NCI-H345 (cell line): ENCODE data around the gene KLHL22.

ENCODE experiments used
- DNase-seq: peaks from one replicate; lab custom pipeline; 2025; lab: John Stamatoyannopoulos, UW

Gene KLHL22

DNA sequence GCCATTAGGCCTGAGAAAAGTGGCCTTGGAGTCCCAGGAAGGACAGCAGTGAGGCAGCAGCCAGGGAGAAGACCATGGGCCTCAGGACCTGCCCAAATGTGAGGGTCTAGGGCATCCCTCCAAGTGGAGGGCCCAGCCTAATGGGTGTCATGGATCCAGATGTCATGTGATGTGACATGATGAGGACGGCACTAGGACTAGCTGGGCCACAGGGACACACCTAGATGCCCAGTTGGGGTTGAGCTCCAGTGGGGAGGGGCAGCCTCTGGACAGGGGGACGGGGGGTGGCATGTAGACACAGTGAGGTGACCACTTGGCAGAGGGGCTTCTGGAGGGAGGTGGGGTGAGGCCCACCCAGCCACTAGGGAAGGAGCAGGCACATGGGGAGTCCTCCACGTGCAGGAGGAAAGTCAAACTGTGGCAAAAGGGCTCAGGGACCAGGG, 63.3 kb downstream of the KLHL22 start:
- no peak for DNase-seq

DNA sequence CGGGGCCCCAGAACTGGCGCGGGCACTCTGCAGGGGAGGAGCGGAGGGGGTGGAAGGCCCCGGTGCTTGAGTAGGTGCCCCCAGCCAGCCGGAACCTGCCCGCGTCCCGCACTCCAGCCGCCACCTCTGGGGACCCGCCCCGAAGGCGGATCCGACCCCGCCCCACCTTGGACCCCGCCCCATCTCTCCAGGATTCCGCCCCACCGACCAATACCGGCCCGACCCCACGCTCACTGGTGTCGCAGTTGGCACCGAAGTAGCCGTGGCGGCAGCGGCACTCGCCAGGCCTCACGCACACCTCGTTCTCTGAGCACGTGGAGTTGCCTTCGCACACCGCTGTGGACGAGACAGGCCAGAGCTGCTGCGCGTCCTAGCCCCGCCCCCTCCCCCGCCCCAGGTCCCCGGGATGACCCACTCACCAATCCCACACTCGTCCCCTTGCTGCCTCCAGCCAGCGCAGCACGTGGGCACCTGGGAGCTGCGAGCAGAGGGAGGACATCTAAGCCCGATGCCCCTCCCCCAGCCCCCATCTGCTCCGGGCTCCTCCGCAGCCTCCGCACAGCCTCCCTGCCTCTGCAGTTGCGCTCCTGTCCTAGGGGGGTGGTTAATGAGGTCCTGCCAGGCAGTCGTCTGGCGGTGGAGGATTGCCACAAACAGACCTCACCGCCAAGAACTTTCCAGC, 63.9 kb downstream of the KLHL22 start:
- no peak for DNase-seq

DNA sequence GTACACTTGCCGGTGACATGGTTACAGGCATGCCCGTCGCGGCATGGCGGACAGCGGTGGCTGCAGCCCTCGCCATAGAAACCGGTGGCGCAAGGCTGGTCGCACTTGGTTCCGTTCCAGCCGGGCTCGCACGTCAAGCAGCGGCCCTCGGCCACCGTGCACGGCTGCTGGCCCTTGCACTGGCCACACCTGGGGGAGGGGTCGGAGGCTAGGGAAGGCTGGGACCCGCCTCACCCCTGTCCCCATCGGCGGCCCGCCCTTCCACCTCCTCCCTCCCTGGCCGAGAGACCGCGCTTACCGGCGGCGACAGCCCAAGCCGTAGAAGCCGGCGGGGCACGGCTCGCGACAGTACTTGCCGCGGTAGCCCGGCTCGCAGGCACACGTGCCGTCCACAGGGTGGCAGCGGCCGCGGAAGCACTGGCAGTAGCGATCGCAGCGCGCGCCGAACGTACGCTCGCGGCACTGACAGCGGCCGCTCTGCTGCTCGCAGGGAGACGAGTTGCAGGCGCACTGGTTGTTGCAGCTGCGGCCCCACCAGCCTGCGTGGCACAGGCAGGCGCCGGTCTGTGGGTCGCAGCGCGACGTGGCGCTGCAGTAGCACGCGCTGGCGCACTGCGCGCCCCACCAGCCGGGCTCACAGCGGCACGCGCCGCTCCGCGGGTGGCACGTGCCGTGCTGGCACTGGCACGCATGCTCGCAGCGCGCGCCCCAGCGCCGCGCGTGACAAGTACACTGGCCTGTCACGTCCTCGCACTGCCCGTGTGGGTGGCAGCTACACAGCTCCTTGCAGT, 64.7 kb downstream of the KLHL22 start:
- peak; percentile 14 for DNase-seq

DNA sequence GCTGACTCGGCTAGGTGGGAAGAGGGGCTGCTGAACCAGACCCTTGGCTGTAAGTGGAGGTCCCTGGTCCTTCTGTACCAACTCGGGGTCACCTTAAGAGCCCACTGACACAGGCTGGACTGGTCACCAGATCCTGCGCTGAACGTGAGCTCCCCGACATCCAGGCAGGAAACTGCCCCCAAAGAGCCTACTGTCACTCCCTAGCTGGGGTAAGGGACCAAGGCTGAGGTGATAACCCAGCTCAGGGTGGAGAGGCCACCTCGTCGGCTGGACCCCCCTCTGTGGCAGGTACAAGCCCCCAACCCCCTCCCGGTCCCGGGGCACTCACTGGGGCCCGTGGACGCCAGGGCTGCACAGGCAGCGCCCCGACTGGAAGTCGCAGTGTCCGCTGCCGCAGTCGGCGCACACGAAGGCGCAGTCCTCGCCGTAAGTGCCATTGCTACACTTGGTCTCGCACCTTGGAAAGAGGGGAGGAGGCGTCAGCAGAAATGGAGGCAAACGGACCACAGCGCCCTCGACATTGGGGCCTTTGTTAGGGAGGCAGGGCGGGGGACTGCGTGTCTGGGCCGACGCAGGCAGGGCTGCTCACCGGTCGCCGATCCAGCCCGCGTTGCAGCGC, 65.4 kb downstream of the KLHL22 start:
- no peak for DNase-seq

DNA sequence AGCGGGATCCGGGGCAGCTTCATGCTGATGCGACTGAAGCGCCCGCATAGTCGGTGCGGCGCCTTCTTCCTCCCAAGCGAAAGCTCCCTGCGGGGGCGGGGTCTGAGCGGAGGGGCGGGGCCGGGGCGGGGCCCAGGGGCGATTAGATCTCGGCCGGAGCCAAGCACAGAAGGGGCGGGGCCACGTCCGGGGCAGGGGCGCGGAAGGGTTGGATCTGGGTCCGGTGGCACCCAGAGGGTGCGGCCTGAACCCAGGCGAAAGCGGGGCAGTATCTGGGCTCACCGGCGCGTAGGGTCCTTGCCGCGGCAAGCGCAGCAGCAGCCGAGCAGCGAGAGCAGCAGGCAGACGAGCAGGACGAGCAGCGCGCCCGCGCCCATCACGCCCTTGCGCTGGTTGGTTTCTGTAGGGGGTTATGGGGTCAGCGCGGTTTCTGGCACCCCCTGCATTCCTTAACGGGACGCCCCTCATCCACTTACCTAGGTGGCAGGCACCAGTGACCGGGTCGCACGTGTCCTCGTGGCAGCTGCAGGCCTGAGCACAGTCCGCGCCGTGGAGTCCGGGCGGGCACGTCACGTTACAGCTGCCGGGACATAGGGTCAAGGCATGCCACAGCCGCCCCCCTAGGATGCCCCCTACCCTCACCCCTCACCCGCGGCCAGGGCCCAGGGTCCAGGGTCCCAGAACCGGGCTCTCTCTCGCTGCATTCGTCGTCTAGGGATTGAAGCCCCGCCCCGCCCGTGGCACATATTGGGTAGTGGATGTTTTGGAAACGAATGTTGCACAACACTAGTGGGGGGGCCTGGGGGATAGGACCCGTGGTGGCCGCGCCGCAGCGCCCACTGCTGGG, 66.1 kb downstream of the KLHL22 start:
- peak; percentile 52 for DNase-seq

DNA sequence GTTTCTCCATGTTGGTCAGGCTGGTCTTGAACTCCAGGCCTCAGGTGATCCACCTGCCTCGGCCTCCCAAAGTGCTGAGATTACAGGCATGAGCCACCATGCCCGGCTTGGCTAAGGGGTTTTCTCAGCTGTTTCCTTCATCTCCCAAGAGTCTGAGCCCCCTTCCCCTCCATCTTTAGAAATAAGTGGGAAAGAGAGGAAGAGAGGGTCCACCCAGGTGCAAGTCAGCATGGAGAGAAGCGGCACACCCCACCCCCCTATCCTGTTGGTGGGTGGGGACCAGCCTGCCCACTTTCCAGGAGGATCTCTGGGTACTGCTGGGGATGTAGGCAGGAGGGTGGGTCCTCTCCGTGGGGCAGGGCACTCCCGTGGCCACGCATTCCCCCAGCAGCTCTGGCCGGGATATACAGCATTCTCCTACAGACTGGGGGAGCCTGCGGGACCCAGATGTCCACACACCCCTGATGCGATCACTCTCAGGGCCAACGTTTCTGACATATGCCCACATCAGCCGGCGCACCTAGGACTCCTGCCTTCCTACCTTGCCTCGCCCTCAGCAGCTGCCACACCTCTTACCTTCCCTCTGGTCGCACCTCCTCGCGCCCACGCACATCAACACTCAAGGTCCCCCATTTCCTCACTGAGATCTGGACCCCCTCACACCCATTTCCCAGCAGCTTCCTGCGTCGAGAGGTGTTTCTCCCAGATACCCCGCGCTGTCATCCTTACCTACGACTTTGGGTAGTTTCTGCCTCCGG, 66.9 kb downstream of the KLHL22 start:
- DNase-seq = no peak

DNA sequence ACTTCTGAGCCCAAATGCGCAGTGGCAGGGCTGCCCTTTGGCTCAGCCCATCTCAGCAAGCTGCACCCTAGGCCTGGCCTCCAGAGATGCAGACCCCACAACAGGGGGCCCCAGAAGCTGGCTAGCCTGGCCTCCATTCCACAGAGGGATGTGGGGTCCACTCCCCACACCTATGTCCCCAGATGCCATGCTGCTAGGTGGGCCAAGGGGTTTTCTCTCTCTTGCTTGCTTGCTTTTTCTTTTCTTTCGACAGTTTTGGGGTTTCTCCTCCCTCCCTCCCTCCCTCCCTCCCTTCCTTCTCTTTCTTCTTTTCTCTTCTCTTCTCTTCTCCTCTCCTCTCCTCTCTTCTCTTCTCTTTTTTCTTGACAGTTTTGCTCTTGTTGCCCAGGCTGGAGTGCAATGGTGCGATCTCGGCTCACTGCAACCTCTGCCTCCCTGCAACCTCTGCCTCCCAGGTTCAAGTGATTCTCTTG, 67.6 kb downstream of the KLHL22 start:
- DNase-seq = no peak

DNA sequence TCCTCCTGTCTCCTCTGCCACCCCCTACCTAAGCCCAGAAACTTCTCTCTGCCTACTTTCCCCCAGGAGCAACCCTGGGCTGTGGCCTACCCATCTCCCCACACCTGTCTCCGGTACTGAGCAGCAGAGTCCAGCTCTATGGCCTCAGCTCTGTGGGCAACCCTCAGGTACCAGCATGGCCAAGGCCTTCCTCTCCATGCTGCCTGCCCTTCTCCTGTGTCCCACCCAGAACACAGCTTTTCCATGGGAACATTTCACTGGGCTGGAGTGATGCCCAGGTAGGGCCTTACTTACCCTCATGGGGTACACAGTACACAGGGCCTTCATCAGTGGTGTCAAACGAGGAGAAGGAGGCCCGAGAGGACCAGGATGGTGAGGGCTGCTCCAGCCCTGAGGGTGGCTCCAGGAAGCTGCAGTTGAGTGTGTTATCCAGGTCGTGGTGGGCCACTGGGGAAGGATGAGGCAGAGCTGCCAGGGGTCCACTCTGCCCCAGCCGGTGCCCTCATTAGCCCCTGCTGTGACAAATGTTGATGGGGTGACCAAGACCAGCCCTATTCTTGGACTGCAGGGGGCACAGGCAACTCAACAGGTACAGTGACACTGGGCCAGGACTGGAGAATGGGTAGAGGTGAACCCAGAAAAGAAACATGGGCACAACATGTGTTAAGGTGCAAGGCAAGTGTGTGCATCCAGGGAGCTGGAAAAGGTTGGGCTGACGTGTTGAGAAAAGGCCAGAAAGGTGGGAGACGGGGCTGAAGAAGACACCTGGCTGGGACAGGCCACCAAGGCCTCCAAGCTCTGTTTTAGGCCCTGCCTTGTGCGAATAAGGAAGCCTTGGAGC, 68.3 kb downstream of the KLHL22 start:
- no peak for DNase-seq

DNA sequence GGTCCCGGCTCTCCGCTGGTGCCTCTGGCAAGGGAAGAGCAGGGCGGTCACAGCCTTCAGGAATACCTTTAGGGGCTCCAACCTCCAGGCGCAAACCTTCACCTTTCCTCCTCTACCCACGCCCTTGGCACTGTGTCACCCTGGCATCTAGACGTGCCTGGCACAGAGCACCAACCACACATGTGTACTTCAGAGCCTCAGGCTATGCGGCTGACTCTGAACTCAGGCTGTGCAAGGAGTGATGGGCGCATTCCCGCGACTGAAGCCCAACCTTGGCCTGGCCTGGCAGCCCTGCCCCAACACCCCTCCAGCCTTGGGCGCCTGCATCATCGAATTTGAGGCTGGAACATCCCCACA, 69.4 kb downstream of the KLHL22 start:
- no peak for DNase-seq

DNA sequence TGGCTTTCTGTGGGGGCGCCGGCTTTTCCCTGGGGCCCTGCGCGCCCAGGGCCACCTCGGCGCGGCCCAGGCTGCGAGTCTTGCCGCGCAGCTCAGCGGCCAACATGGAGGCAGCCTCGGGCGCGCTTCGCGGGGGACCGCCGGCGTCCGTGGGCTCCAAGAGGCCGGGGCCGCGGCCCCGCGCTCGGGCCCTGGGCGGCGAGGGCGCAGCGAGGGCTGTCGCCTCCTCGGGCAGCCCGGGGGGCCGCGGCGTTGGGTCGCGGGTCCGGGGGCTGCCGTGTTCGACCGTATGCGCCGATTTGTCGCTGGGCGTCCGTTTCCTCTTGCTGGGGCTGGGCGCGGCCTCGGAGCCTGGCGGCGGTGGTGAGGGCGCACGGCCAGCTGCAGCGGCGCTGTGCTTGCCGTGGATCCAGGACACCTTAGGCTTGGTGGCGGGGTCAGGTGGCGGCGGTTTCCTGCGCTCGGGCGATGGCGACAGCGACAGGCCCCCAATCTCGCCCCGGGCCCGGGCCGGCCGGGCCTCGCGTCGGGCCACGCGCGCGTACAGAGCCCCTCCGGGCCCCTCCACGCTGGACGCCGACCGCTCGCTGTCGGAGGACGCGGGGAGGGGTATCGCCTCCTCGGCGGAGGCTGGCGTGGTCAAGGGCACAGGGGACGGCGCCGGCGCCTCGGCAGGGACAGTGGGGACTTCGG, 69.9 kb downstream of the KLHL22 start:
- DNase-seq = no peak

DNA sequence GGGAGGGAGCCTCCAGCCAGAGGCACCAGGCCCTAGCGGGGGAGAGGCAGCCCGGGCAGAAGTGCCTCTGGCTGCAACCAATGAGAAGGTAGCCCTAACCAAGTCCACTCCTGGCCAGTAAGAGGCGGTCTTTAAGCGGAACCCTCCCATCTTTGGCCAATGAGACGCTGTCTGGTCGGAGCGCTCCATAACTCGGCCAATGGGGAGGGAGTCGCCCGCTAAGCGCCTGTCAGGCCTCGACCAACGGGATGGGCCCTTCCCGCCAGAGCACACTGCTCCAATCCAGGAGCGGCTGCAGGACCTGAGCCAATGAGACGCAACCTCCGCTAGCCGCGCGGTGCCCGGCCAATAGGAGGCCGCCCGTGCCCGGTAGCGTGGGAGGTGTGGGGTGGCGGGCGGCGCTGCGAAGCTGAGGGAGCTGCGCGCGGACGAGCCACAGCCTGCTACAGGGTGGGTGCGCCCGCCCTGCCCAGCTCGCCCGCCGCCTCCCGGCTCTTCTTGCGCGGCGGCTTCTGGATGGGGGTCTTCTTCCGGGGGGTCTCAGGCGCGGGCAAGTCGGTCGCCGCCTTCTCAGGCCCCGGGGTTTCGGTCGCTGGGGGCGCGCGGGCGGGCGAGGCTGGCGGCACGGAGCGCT, 70.5 kb downstream of the KLHL22 start:
- DNase-seq = no peak

DNA sequence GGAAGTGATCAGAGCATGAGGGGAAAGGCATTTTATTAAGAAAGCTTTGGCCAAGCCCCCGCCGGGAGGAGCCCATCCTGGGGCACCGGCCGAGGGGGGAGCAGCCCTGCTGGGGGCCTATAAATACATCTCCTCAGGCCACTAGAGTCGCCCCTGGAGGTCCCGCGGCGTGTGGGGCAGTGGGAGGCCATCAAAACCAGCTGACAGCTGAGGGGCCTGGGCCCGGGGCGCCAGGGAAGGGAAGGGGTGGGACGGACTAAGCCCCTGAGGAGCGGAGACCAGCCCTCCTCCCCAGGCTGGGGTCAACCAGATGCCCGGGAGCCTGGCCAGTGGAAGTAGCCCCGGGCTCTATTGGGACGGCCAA, 71.0 kb downstream of the KLHL22 start:
- no peak for DNase-seq

DNA sequence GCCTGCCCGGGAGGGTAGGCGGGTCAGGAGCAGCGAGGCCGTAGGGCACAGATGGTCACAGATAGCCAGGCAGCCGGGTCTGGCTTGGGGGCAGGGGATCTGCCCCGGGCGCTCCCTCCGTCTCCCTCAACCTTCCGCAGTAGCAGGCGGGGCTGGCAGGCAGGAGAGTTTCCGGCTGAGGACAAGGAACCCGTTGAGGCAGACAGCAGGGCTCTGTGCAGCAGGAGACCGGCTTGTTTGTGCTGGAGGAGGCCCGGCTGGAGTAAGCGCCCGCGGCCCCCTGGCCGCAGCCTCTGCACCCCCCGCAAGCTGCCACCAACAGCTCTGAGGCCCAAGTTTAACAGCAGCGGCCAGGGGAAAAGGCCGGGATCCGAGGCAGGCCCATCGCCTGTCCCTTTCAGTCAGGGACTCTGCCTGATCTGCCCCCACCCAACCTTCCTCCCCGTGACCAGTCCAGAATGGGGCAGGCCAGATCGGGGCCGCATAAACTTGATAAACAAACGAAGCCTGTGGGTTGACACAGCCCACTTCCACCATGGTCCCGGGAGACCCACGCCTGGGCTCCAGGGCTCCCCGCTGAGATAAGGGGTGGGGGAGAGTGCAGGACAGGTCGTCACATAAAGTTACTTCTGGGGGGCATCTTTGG, 71.6 kb downstream of the KLHL22 start:
- no peak for DNase-seq

DNA sequence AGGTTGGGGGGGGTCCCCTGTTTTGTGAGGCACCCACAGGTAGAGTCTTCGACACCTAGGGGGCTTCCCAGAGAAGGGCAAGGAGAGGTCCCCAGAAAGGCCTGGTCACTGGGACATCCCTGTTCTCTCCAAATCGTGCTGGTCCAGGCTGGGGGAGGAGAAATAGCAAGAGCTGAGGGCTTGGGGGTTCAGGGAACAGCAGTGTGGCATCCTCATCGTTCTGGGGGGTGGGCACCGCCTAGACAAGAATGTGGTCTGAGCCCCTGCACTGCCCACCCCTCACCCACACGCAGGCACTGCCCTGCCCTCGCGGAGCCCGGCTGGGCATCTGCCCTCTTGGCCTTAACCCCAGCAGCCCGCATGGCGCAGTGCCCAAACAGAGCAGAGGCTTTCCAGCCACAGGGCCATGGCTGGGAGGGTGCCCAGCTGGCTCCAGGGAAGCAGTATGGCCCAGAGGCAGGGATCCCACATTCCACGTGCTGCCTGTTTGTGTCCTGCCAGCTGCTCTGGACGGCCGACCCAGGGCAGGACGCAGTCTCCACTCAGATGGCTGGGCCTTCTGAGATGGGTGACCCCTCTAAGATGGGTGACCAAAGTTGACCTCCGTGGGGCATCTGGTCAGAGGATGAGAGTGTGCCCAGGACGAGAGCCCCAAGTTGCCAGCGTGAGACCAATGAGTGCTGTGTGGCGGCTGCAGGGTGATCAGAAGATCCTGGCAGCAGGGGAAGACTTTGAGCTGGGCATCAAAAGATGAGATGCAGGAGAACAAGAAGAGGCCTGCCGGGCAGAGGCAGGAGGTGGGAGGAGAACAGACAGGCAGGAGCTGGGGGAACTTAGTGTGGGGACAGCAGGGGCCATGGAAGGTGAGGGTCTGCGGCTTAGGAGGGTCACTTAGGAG, 72.3 kb downstream of the KLHL22 start:
- no peak for DNase-seq

DNA sequence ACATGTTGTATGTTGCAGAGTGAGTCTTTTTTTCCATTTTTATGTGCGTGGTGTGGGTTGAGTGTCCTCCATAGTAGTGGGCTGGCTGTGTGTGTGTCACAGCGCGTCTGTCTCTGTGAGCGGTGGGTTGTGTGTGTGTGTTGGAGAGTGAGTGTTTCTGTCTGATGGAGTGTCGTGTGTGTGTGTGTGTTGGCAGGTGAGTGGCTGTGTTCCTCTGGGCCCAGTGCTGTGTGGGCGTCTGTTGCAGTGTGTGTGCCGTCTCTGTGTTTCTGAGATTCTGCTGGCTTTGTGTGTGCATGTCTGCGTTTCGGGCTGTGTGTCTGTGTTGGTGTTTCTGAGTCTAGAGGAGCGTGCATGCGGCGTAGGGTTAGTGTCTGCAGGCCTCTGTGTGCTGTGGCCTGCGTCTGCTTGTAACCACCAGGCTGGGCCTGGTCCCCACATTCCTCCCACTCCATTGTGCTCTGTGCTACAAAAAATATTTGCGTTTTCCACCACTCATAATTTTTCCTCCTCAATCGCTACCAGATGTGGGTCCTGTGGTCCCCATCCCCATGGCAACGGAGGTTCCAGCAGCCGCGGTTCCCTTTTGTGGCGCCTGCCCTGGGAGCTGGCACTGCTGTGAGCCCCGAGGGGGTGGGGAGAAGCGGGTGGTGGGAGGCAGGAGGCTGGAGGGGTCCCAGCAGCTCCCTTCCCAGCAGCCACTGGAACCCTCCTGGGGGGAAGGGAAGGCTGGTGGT, 73.2 kb downstream of the KLHL22 start:
- DNase-seq = no peak

DNA sequence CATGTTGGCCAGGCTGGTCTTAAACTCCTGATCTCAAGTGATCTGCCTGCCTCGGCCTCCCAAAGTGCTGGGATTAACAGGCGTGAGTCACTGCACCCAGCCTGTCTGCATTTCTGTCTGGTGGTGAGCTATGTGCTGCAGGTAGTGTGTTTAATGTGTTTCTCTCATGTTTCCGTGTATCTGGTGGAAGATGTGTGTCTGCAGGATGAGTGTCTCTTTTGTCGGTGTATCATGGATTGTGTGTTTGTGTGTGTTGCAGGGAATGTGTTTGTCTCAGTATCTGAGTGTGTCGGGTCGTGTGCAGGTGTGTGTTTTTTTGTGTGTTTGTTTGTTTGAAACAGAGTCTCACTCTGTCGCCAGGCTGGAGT, 74.1 kb downstream of the KLHL22 start:
- no peak for DNase-seq

DNA sequence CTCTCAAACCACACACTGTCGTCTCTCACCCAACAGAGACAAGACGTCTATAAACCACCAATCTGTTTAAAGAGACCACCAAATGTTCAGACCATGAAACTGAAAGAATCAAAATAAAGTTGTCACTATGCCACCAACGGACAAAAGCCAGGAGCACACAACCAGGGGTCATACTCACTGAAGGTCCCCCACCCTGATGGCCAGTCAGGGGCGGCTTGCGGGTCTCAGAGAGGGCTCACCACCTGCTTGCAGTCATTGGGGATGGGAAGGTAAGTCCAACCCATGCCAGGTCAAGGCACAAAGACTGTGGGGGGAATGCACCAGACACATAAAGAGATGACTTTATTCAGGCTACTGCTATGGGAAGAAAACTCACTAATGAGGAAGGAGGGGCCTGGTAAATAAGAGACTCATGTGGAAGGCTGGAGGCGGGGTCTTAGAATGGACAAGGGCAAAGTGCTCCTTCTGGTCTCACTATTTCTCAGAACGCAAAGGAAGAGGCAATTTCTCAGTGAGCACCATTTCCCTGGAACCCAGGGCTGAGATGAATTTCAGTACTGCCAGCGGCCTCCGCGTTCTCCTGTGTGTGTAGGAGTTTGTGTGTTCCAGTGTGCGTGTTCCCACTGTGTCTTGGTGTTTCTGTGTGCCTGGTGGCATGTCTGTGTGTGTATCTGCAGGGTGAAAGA, 75.3 kb downstream of the KLHL22 start:
- DNase-seq = no peak
